GM18867 (cell line): ENCODE data around the gene KIF26B.

Experiments used
- ATAC-seq: cut with Tn5 transposase; IDR thresholded peaks from one replicate; pipeline ENCODE4 v1.9.1; 2021; ENCODE audit warnings: mild to moderate bottlenecking, moderate library complexity; ENCODE audit not compliant: unreplicated experiment

KIF26B gene

DNA sequence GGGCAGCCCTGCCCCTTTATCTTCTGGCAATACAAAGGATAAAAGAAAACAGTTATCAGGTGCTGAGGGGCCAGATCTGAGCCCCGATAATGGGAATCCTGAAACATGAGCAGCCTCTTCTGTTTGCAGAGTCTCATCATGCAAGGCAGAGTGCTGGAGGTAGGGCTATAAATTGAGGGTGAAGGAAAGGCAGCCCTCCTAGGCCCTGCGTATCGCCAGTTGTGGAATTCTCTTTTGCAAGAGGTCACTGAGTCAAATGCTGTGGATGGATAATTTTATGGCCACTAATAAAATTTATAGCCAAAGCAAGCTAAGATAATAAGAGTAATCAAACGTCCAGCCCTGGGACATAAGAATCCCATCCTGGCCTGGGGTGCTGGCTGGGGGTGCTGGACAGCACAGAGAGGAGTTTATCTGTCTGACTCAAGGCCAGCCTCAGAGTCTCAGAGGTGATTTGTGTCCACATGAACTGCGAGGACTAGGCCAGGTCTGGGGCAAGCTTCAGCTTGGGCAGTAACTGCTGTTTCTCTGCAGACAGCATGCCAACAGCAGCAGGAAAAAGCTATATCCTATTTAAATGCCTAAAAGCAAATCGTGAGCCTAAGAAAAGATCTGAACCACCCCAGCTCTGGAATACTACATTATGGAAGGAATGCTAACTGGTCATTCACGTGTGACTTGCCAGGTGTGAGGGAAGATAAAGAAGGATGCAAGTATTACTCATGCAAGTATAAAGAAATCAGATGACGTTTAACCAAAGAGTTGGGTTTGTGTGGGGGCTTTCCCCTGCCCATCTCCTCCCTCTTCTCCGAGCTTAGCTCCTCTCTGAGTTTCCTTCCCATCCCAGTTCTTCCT is 254.8 kb downstream of the KIF26B start:
- no peak for ATAC-seq

- ATAC-seq, result no peak
Observed at GRCh38 chr1:245411245-245412036, 256.7 kb downstream of the KIF26B start.

DNA sequence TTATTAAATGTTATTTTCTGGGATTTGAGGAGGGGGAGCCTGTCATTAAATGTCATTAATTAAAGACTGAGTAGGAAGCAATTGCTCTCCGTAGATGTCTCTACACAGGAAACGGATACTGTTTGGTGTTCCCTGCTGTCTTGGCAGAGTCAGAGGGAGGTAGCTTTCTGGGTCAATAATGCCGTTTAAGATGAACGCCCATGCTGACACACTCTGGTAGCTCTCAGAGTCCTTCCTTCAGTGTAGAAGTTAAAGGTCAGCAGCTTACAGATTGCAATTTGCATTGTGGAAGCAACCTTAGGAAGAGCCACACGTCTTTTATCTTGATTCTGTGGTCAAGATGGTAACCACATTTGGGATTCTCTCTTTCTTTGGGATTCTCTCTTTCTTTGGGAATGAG is 257.5 kb downstream of the KIF26B start:
- ATAC-seq, result no peak

- no peak for ATAC-seq
Observed at GRCh38 chr1:245416781-245417180, 262.0 kb downstream of the KIF26B start.

DNA sequence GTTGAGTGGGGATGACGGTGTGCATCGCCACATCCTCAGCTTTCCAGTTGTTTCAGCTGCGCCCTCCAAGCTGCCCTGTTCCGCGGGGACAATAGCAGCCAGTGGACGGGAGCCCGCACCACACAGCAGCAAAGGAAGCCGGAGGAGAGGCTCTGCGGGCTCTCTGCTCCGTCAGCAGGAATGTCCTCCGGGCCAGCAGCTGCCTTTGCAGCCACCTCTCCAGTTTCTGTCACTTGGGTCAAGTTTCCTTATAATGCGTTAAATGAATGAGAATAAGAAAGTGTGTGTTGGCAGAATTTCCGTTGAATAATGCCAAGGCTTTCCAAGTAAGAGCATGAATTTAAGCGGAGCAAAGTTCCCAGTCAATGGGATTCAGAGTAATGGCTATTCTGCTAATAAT is 263.3 kb downstream of the KIF26B start:
- ATAC-seq, result no peak

GRCh38 chr1:245419461-245419978 is 264.7 kb downstream of the KIF26B start:
- no peak for ATAC-seq

GRCh38 chr1:245419989-245420388 is 265.2 kb downstream of the KIF26B start:
- no peak for ATAC-seq

DNA sequence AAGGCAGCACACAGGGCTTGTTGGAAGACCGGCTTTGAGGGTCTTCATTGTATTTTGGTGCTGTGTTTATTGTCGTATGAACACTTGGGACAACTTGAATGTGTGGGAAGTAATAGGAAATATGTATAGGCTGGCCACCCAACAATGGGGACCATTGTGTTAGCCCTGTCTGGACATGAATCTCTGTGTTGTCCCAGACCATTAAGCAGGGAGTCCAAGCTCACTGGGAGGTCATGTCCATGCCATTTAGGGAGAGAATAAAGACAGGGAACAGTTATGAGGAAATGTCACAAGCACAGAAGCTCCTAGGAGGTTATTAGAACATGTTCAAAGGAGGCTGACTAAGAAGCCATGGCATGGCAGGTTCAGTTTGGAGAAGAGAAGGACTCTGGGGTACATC is 266.1 kb downstream of the KIF26B start:
- ATAC-seq, result no peak

- ATAC-seq, result no peak
Observed at GRCh38 chr1:245428681-245429080, 273.9 kb downstream of the KIF26B start.

GRCh38 chr1:245431706-245432105 is 276.9 kb downstream of the KIF26B start:
- ATAC-seq, result no peak

DNA sequence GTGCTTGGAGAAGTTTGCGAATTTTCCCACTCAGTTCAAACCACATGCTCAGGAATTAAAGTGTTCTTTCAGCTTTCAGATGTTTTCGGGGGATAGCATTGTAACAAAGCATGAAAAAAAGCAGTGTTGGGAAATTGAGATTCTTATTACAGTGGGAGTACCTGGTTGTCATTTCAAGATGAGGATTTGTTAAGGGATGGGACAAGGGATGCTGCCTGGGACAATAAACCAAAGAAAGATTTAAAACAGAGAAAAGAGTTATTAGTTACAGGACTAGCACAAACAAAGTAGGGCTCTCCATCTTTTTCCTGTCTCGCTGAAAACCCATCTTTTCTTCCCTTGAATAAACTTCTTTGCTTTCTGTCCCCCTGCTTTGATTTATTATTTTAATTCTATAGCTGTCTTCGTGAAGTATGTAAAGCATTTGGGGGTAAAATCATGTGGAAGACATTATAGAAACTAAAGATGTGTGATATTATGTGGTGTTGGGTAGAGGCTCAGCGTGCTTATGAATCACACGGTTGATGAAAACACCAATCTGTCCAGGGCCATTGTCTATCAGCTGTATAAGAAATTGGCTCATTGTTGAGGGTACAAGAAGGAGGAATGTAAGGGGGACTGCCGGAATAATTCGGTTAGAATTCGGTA is 277.6 kb downstream of the KIF26B start:
- ATAC-seq, result no peak

DNA sequence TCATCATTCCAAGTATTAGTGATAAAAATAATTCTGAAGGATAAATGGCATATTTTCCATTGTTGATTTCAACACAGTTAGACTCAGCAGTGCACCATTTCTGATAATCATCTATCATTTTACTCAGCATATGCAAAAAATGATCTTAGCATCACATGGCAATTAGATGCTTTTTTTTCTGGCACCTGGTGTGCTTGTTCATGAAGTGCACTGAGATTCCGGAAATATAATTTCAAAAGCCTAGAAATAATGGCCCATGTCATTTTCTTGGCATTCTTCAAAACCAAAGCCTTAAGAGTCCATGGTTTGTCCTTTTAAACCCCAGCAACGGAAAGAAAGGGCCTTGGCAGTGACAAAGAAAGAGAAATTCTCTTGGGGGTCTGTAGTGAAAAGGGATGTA is 278.8 kb downstream of the KIF26B start:
- ATAC-seq, result no peak

DNA sequence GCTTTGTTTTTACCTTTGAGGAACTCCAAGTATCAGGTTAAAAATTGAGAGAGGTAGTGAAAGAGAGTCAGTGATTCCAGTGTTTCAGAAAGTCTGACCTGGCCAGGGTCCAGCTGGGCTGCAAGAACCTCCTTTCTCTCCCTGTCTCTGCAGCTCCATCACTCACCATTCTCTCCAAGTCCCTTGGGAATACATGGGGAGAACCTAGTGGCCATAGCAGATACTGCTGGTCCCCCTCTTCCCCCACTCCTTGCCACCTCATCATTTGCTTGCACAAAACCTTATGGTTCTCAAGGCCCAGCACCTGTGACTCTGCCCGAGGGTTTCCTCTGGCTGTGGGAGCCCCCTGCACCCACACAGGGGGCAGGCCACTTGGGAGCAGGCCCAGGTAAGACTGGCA is 279.5 kb downstream of the KIF26B start:
- no peak for ATAC-seq

DNA sequence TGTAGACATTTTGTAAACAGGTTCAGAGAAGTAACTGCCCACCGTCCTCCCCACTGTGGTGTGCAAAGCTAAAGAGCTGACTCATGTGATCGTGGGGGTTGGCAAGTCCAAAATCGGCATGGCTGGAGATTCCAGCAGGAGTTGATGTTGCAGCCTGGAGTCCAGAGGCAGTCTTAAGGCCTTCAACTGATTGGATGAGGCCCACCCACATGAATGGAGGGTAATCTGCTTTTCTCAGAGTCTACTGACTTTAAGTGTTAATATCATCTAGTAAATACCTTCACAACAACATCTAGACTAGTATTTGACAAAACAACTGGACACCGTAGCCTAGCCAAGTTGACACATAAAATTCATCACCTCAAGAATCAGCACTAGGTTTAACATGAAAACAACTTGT is 281.6 kb downstream of the KIF26B start:
- no peak for ATAC-seq

- no peak for ATAC-seq
Observed at GRCh38 chr1:245437369-245438062, 282.7 kb downstream of the KIF26B start.

GRCh38 chr1:245440922-245441321 is 286.1 kb downstream of the KIF26B start:
- ATAC-seq, result no peak

- ATAC-seq, result no peak
Observed at GRCh38 chr1:245441689-245442088, 286.9 kb downstream of the KIF26B start.

- no peak for ATAC-seq
Observed at GRCh38 chr1:245444147-245444828, 289.5 kb downstream of the KIF26B start.

DNA sequence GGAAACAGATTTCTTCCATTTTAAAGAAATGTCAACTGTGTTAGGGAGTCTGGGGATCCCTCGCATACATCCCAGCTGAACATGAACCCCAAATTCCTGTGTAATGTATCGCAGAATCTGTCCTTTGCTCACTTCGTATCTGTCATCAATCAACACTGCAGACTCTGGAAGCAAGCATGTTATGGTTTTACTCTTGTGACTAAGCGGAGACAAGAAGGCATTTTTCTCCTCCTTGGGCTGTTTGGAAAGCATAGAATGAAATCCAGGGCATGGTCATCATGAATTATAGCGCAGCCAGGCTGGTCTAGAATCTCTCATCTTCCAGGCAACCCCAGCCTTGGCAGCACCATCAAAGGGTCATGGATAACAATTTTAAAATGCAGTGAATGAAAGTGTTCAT is 290.2 kb downstream of the KIF26B start:
- ATAC-seq, result no peak

- ATAC-seq, result no peak
Observed at GRCh38 chr1:245448531-245448930, 293.7 kb downstream of the KIF26B start.
